Peyer's patch (tissue), 4 donors: Measurements from ENCODE around the gene PCK2. TPM values are rescaled to one million over a fixed set of nuclear protein-coding genes. Genes with fewer than 3 reads are reported as not detected.

Experiments
- DNase-seq, 3 donors: peaks; one replicate each; pipeline ENCODE4 v3.0.0-alpha.2; 2017 to 2019
- H3K27ac ChIP-seq, 4 donors: fragments of 200-600 bp; sonication (generic); one replicate each; pipeline ENCODE4 v1.5.1; 2016 to 2019
- H3K27me3 ChIP-seq, 2 donors: fragments of 200-600 bp; sonication (generic); one replicate each; pipeline ENCODE4 v1.5.1; 2019
- H3K36me3 ChIP-seq, 3 donors: fragments of 200-600 bp; sonication (generic); one replicate each; pipeline ENCODE4 v1.5.1; 2016 to 2019
- H3K4me1 ChIP-seq, 4 donors: fragments of 200-600 bp; sonication (generic); one replicate each; pipeline ENCODE4 v1.5.1; 2016 to 2019
- H3K4me3 ChIP-seq, 4 donors: fragments of 200-600 bp; sonication (generic); 1 replicate in 3 of 4; 2 replicates in 1 of 4; pipeline ENCODE4 v1.5.1; 2016 to 2019; ENCODE audit warnings: mild to moderate bottlenecking in 1 of 4
- H3K9me3 ChIP-seq, 4 donors: fragments of 200-600 bp; sonication (generic); one replicate each; pipeline ENCODE4 v1.5.1; 2016 to 2019; ENCODE audit warnings: mild to moderate bottlenecking in 1 of 4
- POLR2A ChIP-seq, 2 donors: fragments of 450-650 bp; IDR thresholded peaks; one replicate each; pipeline ENCODE4 v1.5.1; 2017; ENCODE audit warnings: antibody characterized with exemption in 2 of 2, mild to moderate bottlenecking in 2 of 2, moderate library complexity in 2 of 2
- total RNA-seq, 4 donors: library from RNA; depleted of rRNA; stranded (reverse); fragments of >200 nt; gene quantifications; one replicate each; pipeline ENCODE4 v1.1.0, GENCODE V29; 2016
- TF ChIP-seq, protein P1 (sequence below), 6 experiments: fragments of 450-650 bp in 4 of 6; fragments of 200-600 bp in 2 of 6; sonication (generic) in 1 of 6; IDR thresholded peaks; one replicate each; pipeline ENCODE4 v1.5.1; 2017 to 2019; ENCODE audit warnings: antibody characterized with exemption in 6 of 6, mild to moderate bottlenecking in 3 of 6, moderate library complexity in 1 of 6

The PCK2 gene
- total RNA-seq, 4 donors from 2014 or later, result 53.6 to 820 (median 644) TPM

DNA sequence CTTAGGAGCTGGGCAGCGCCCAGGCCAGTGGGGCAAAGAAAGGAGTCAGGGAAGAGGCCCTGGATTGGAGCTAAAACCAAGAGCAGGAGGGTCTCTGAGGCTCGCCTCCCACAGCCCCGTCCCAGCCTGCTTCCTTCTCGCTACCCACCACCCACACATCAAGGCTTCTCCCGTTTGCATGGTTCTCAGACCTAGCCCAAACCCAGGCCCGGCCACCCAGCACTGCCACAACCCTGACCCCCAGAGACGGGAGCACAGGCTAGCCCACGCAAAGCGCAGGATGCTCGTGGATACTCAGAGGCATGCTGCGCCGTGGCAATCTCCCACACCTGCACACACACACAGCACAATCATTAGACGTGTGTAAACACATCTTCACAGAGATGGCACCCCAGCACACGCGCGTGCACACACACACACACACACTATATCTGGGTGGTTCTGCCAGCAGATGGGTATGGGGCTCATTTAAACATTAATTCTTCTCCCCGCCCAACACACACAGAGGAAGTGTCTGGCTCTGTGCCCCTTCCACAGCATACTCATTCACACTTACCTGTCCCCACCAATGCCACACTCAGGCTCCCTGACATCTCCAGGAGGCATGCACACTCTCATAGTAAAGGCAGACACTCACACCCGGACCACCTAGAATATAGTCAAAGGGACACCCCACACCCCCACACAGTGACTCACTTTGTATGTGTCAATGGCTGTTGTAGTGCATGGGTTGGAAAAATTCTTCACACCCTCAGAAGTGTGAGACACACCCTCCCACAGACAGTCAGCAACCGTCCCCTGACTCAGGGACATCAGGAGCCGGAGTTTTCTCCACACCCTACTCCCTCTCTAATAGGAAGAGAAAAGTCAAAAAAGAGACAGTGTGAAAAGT is 41.2 kb upstream of the PCK2 start:
- H3K27me3 ChIP-seq, result no peaks in the 10 kb centered on the region
- H3K9me3 ChIP-seq, result no peaks in the 10 kb centered on the region
- TF ChIP-seq POLR2A (IDR thresholded peaks at IDR 0.05), result no peak
- TF ChIP-seq, protein P1, sequence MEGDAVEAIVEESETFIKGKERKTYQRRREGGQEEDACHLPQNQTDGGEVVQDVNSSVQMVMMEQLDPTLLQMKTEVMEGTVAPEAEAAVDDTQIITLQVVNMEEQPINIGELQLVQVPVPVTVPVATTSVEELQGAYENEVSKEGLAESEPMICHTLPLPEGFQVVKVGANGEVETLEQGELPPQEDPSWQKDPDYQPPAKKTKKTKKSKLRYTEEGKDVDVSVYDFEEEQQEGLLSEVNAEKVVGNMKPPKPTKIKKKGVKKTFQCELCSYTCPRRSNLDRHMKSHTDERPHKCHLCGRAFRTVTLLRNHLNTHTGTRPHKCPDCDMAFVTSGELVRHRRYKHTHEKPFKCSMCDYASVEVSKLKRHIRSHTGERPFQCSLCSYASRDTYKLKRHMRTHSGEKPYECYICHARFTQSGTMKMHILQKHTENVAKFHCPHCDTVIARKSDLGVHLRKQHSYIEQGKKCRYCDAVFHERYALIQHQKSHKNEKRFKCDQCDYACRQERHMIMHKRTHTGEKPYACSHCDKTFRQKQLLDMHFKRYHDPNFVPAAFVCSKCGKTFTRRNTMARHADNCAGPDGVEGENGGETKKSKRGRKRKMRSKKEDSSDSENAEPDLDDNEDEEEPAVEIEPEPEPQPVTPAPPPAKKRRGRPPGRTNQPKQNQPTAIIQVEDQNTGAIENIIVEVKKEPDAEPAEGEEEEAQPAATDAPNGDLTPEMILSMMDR (IDR thresholded peaks at IDR 0.05), result no peak
- H3K4me3 ChIP-seq, result peak overlapping the region; percentile 67 to 78 (median 69)
- DNase-seq, result no peak
- H3K36me3 ChIP-seq, result no peaks in the 10 kb centered on the region
- H3K4me1 ChIP-seq, result peaks cover 0 to 17% (median 8%) of the 10 kb centered on the region in 4 donors
- peak overlapping the region in 1 of 4 donors; percentile 71 for H3K27ac ChIP-seq

DNA sequence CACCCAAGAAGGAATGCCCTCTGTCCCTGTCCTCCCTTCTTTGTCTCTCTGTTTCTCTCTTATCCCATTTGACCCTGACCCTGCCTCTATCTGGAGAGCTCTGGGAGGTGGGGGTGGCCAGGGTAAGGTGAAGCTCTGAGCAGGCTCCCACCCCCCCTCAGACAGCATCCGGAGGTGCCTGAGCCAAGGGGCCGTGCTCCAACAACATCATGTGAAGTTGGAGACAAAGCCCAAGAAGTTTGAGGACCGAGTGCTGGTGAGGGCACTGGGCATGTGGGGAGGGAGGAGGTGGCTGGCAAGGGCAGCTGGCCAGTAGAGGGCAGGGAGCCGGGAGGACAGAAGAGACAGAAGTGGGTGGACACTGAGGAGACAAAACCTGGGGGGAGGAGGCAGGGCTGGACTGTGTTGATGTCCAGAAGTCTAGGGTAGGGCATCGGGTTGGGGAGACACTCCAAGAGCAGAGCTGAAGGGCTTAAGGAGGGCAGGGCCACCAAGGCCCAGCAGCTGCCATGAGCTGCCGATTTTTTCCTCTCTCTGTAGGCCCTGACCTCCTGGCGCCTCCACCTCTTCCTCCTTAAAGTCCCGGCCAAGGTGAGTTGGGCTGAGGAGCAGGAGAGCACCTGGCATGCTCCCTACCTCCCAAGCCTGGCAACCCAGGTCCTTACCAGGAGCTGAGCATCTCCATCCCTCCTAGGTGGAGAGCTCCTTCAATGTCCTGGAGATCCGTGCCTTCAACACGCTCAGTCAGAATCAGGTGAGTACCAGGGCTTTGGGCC is 40.4 kb upstream of the PCK2 start:
- peaks cover 0 to 21% (median 7%) of the 10 kb centered on the region in 4 donors for H3K4me1 ChIP-seq
- no peak for DNase-seq
- no peaks in the 10 kb centered on the region for H3K9me3 ChIP-seq
- H3K36me3 ChIP-seq, result no peaks in the 10 kb centered on the region
- TF ChIP-seq, protein P1 (IDR thresholded peaks at IDR 0.05), result no peak
- no peak for TF ChIP-seq POLR2A (IDR thresholded peaks at IDR 0.05)
- H3K27ac ChIP-seq, result no peak overlapping the region
- no peak overlapping the region for H3K4me3 ChIP-seq
- no peaks in the 10 kb centered on the region for H3K27me3 ChIP-seq

DNA sequence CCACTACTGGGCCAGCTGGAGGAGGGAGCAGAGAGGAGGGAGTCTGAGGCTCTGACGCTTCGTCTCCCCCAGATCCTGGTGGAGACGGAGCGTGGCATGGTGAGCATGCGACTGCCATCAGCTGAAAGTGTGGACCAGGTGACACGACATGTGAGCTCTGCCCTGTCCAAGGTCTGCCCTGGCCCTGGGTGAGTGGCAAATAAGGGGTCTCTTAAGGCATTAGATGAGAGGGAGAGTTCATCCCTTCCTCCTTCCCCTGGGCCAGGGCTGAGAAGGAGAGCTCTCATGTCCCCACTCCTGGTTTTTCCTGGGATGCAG is 39.8 kb upstream of the PCK2 start:
- Histone ChIP-seq H3K36me3 (no peaks in the 10 kb centered on the region), H3K27ac (no peak overlapping the region), H3K4me3 (no peak overlapping the region), H3K9me3 (no peaks in the 10 kb centered on the region), H3K4me1 (peaks cover 0 to 26% (median 6%) of the 10 kb centered on the region in 4 donors), H3K27me3 (no peaks in the 10 kb centered on the region)
- TF ChIP-seq, protein P1 (IDR thresholded peaks at IDR 0.05), result no peak
- no peak for TF ChIP-seq POLR2A (IDR thresholded peaks at IDR 0.05)
- DNase-seq, result no peak

DNA sequence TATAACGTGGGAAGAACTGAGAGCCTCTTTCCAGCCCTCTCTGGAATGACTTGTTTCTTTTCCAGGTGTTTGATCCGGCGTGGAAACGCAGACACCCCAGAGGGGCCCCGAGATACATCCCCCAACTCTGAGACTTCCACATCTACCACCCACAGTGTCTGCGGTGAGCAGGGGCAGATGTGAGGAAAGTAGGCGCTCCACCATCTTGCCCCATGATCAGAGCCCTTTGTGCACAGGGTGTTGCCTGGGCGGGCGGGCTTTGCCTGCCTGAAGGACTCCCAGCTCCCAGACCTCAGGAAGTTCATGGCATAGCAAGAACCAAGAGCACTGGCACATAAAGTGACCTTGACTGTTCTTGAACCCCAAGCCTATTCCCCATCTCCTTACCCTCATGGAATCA is 39.5 kb upstream of the PCK2 start:
- DNase-seq, result no peak
- TF ChIP-seq POLR2A (IDR thresholded peaks at IDR 0.05), result no peak
- TF ChIP-seq, protein P1 (IDR thresholded peaks at IDR 0.05), result no peak
- Histone ChIP-seq H3K4me1 (peaks cover 0 to 27% (median 6%) of the 10 kb centered on the region in 4 donors), H3K36me3 (no peaks in the 10 kb centered on the region), H3K27ac (no peak overlapping the region), H3K9me3 (no peaks in the 10 kb centered on the region), H3K4me3 (no peak overlapping the region), H3K27me3 (no peaks in the 10 kb centered on the region)

DNA sequence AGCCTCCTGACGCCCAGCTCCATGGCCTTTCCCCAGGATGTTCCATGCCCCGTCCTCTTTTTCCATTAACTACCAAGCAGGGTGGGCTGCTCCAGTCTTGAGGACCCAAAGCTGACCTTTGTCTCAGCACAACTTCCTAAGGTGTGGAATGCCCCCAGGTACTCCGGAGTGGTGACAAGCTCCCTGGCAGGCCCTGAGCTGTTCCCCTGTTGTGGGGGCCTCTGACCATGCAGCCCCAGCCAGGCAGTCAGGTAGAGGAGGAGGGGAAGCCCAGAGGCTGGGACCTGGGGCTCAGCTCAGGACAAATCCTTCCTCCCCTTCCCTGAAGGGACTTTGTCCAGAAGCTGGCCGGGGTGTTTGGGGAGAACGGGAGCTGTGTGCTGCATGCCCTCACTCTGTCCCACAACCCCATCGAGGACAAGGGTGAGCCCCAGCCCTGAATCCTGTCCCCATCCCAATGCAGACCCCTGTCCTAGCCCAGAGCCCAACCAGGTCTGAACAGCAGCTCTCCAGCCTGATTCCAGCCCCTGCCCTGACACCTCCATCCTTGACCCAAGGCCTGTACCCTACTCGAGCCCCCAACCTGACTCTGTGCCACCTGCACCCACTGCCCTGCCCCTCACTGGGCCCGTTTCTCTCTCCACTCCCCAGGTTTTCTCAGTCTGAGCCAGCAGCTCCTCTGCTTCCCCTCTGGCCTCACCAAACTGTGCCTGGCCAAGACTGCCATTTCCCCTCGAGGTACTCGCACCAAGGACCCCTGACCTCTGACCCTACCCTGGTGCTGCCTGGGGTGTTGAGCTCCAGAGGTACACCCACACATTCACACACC is 37.9 kb upstream of the PCK2 start:
- Histone ChIP-seq H3K27ac (no peak overlapping the region), H3K27me3 (no peaks in the 10 kb centered on the region), H3K36me3 (no peaks in the 10 kb centered on the region), H3K9me3 (no peaks in the 10 kb centered on the region), H3K4me3 (no peak overlapping the region), H3K4me1 (peaks cover 2 to 36% (median 6%) of the 10 kb centered on the region in 4 donors)
- TF ChIP-seq, protein P1 (IDR thresholded peaks at IDR 0.05), result no peak
- DNase-seq, result no peak
